AG04449 (cell line): ENCODE data around the gene HSD17B3.

Experiments used
- CTCF ChIA-PET: fragments of 350-600 bp; formaldehyde crosslinking; extraction: SDS; loops from one replicate; lab custom pipeline; 2021; ENCODE audit warnings: antibody characterized with exemption; lab: Yijun Ruan, JAX
- POLR2A ChIA-PET: fragments of 400-600, 350-600 bp; formaldehyde crosslinking; extraction: SDS; loops from one replicate; lab custom pipeline; 2020; ENCODE audit warnings: antibody characterized with exemption, inconsistent platforms; lab: Yijun Ruan, JAX
- DNase-seq: peaks from one replicate; pipeline ENCODE4 v3.0.0-alpha.2; 2010; ENCODE audit warnings: low read depth, low spot score
- H3K4me3 ChIP-seq: 2 replicates; pipeline ENCODE4 v1.5.1; 2011; ENCODE audit warnings: low read depth, mild to moderate bottlenecking, control low read depth, low read length
- TF ChIP-seq, protein P1 (sequence below): IDR thresholded peaks from one replicate; pipeline ENCODE4 v1.5.1; 2011; ENCODE audit warnings: mild to moderate bottlenecking, moderate library complexity, low read length, control low read depth, inconsistent platforms; ENCODE audit not compliant: insufficient read depth; ENCODE audit errors: missing control alignments

Gene HSD17B3

DNA sequence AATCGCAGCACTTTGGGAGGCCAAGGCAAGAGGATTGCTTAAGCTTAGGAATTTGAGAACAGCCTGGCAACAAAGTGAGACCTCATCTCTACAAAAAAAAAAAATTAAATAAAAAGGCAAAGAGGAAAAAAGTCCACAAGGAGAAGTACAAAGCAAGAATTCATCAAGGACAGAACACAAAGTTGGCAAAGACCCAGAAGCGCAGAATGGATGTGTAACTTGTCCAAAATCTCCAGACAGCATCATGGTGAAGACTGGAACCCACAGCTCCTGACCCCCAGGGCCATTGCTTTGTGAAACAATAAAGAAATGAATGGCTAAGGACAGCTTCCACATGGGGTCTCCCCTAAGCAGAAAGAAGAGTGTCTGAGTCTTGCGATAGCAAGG, 7.8 kb downstream of the HSD17B3 start:
- no peak overlapping the region for H3K4me3 ChIP-seq
- ChIA-PET CTCF (interaction anchor here (1.5 kb wide), 1 partner anchor 23 kb away, joined by 6 read pairs; no protein-coding TSS in a partner anchor), POLR2A (no interaction called here)
- TF ChIP-seq, protein P1, sequence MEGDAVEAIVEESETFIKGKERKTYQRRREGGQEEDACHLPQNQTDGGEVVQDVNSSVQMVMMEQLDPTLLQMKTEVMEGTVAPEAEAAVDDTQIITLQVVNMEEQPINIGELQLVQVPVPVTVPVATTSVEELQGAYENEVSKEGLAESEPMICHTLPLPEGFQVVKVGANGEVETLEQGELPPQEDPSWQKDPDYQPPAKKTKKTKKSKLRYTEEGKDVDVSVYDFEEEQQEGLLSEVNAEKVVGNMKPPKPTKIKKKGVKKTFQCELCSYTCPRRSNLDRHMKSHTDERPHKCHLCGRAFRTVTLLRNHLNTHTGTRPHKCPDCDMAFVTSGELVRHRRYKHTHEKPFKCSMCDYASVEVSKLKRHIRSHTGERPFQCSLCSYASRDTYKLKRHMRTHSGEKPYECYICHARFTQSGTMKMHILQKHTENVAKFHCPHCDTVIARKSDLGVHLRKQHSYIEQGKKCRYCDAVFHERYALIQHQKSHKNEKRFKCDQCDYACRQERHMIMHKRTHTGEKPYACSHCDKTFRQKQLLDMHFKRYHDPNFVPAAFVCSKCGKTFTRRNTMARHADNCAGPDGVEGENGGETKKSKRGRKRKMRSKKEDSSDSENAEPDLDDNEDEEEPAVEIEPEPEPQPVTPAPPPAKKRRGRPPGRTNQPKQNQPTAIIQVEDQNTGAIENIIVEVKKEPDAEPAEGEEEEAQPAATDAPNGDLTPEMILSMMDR, result no peak
- DNase-seq, result no peak

DNA sequence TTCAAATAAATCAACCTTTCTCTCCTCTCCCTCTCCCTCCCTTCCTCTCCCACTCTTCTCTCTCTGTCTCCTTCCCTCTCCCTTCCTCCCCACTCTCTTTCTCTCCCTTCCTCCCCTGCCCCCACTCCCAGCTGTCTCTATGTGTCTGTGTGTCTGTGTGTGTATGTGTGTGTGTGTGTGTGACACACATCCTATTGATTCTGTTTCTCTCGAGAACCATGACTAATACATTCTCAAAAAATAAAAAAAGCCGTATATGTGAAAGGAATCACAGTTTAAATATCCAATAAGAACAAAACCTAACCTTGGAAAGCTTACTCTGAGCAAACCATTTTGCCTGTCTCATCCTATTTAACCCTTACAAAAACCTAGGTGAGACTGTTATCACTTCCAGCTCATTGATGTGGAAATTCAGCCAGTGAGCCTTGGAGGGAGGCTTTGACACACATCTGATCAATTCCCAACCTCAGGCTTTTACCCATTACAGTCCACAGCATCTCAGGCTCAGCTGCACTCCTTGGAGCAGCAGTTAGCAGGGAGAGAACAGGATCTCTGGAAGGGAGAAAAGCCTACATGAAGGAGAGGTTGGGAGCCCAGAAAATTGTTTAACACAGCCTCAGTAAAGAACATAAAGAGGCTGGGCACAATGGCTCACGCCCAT, 8.3 kb downstream of the HSD17B3 start:
- TF ChIP-seq, protein P1, result no peak
- H3K4me3 ChIP-seq, result no peak overlapping the region
- ChIA-PET POLR2A (no interaction called here), CTCF (interaction anchor here (1.2 to 1.5 kb wide), 2 partner anchors 24 to 61 kb away, joined by 3 to 6 read pairs; no protein-coding TSS in a partner anchor)
- no peak for DNase-seq

DNA sequence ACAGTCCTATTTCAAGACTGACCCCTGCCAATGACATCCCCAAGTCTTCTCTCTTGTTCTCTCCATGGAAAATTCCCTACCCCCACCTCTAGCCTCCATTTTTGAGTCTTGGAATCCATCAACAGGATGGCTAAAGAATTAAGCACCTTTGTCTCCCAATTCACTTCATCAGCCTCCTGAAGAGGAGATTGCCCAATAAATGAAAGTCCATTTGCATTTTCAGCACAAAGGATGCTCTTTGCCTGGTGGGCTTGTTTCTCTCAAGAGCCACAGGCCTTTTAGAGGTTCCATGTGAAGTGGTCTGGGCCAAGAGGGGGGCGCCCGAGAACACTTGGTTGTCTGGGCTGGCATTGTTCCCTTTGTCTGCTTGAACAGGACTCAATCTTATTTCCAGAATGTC, 12.6 kb downstream of the HSD17B3 start:
- no peak for DNase-seq
- H3K4me3 ChIP-seq, result no peak overlapping the region
- ChIA-PET CTCF (interaction anchor here (1.0 kb wide), 1 partner anchor 16 kb away, joined by 3 read pairs; no protein-coding TSS in a partner anchor), POLR2A (no interaction called here)
- TF ChIP-seq, protein P1, result no peak

DNA sequence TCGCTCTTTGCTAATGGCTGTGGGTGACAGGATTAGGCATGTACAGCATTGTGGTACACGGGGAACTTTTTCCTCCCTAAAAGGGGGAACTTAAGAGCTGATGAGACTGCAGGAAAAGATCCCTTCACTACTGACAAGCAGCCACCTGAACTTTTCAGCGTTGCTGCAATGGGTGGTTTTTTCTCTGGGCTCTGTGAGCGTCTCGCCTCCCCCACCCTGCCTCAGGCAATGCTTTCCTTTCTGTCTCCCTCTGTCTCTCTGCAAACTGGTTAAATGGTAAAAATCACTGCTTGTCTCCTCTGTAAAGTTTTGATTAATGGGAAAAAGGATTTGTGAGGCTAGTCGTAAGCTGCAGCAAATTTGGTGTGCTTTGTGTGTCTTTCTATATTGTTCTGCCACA, 20.3 kb downstream of the HSD17B3 start:
- CTCF ChIA-PET, result no interaction called here
- TF ChIP-seq, protein P1, result no peak
- POLR2A ChIA-PET, result no interaction called here
- H3K4me3 ChIP-seq, result no peak overlapping the region
- DNase-seq, result no peak

DNA sequence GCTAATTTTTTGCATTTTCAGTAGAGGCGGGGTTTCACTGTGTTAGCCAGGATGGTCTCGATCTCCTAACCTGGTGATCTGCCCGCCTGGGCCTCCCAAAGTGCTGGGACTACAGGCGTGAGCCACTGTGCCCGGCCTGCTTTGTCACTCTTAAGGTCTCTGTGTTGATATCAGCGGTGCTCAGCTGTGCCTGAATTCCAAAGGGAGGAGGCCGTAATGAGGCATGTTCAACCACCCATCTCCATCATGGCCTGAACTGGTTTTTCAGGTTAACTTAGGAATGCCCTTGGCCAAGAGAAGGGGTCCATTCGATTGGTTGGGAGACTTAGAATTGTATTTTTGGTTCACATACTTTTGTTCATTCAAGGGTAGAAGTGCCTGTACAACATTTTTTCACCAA, 22.0 kb downstream of the HSD17B3 start:
- ChIA-PET CTCF (no interaction called here), POLR2A (no interaction called here)
- no peak overlapping the region for H3K4me3 ChIP-seq
- no peak for DNase-seq
- TF ChIP-seq, protein P1, result no peak

DNA sequence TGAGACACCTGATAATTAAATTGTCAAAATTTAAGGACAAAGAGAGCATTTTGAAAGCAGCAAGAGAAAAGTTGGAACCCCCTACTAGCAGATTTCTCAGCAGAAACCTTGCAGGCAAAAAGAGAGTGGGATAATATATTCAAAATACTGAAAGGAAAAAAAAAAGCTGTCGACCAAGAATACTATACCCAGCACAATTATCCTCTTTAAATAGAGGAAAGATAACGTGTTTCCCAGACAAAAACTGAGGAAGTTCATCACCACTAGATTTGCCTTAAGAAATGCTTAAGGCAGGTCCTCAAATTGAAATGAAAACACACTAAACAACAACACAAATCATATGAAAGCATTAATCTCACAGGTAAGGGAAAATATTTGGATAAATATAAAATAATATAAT, 27.0 kb downstream of the HSD17B3 start:
- CTCF ChIA-PET, result no interaction called here
- no peak for DNase-seq
- TF ChIP-seq, protein P1, result no peak

More for the DNA sequence above, 27.0 kb downstream of the HSD17B3 start:
- POLR2A ChIA-PET, result no interaction called here
- H3K4me3 ChIP-seq, result no peak overlapping the region
